Astrocyte (in vitro differentiated cells and primary cell): ENCODE measurements around the gene PGPEP1.

Source experiments
- EZH2 ChIP-seq: IDR thresholded peaks from 2 replicates; pipeline ENCODE4 v1.6.1; 2012; ENCODE audit warnings: mild to moderate bottlenecking, low read length, inconsistent platforms; ENCODE audit not compliant: insufficient read depth
- TF ChIP-seq, protein P1 (sequence below): IDR thresholded peaks from 2 replicates; pipeline ENCODE4 v1.5.1; 2011; ENCODE audit warnings: low read depth, mild to moderate bottlenecking, inconsistent platforms, low read length, moderate library complexity; ENCODE audit not compliant: insufficient read depth

DNA sequence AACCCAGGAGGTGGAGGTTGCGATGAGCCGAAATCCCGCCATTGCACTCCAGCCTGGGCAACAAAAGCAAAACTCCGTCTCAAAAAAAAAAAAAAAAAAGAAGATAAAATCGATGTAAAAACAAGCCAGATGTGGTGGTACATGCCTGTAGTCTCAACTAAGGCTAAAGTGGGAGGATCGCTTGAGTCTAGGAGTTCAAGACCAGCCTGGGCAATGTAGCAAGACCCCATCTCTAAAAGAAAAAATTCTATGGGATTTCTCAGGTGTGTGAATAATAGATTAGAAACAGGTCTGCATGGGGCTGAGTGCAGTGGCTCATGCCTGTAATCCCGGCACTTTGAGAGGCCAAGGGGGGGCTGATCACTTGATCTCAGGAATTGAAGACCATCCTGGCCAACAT, 11.1 kb downstream of the PGPEP1 start:
- TF ChIP-seq, protein P1, sequence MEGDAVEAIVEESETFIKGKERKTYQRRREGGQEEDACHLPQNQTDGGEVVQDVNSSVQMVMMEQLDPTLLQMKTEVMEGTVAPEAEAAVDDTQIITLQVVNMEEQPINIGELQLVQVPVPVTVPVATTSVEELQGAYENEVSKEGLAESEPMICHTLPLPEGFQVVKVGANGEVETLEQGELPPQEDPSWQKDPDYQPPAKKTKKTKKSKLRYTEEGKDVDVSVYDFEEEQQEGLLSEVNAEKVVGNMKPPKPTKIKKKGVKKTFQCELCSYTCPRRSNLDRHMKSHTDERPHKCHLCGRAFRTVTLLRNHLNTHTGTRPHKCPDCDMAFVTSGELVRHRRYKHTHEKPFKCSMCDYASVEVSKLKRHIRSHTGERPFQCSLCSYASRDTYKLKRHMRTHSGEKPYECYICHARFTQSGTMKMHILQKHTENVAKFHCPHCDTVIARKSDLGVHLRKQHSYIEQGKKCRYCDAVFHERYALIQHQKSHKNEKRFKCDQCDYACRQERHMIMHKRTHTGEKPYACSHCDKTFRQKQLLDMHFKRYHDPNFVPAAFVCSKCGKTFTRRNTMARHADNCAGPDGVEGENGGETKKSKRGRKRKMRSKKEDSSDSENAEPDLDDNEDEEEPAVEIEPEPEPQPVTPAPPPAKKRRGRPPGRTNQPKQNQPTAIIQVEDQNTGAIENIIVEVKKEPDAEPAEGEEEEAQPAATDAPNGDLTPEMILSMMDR: no peak
- no peak for TF ChIP-seq EZH2
